Trophoblast cell (in vitro differentiated cells and primary cell): ENCODE data around the gene OSCP1.
"Not testable (repeated sequence)": the region's sequence is repeated elsewhere in the genome, so short reads cannot be mapped to it uniquely, and the experiment has no call there.

Source experiments
- DNase-seq, 2 donors: peaks; one replicate each; pipeline ENCODE4 v3.0.0-alpha.2; 2016
- H2AFZ ChIP-seq: 2 replicates; pipeline ENCODE4 v1.6.1; 2013; ENCODE audit warnings: low read length, moderate library complexity, mild to moderate bottlenecking; ENCODE audit not compliant: insufficient read depth, poor library complexity
- H2AK5ac ChIP-seq: 2 replicates; pipeline ENCODE4 v1.6.1; 2013; ENCODE audit warnings: mild to moderate bottlenecking, low read length
- H2BK120ac ChIP-seq: 2 replicates; pipeline ENCODE4 v1.6.1; 2013; ENCODE audit warnings: low read length, mild to moderate bottlenecking, moderate library complexity; ENCODE audit not compliant: insufficient read depth, poor library complexity
- H2BK12ac ChIP-seq: 2 replicates; pipeline ENCODE4 v1.6.1; 2013; ENCODE audit warnings: mild to moderate bottlenecking, low read length, moderate library complexity
- H2BK5ac ChIP-seq: 2 replicates; pipeline ENCODE4 v1.6.1; 2013; ENCODE audit warnings: low read length, low read depth, moderate library complexity, mild to moderate bottlenecking; ENCODE audit not compliant: poor library complexity
- H3K14ac ChIP-seq: 2 replicates; pipeline ENCODE4 v1.6.1; 2013; ENCODE audit warnings: mild to moderate bottlenecking, low read length
- H3K18ac ChIP-seq: 2 replicates; pipeline ENCODE4 v1.6.1; 2013; ENCODE audit warnings: mild to moderate bottlenecking, low read length
- H3K23ac ChIP-seq: 2 replicates; pipeline ENCODE4 v1.6.1; 2013; ENCODE audit warnings: low read length
- H3K27ac ChIP-seq: 2 replicates; pipeline ENCODE4 v1.5.1; 2013; ENCODE audit warnings: low read depth, mild to moderate bottlenecking, inconsistent platforms, low read length, moderate library complexity
- H3K27me3 ChIP-seq: 2 replicates; pipeline ENCODE4 v1.6.1; 2013; ENCODE audit warnings: inconsistent platforms, mild to moderate bottlenecking, low read length, moderate library complexity; ENCODE audit not compliant: insufficient read depth
- H3K36me3 ChIP-seq, 2 experiments: 1 replicate in 1 of 2; 2 replicates in 1 of 2; pipeline ENCODE4 v1.6.1; 2013; ENCODE audit warnings: low read length in 2 of 2, mild to moderate bottlenecking in 2 of 2, moderate library complexity in 1 of 2; ENCODE audit not compliant: insufficient read depth in 2 of 2, control insufficient read depth in 1 of 2
- H3K4ac ChIP-seq: 2 replicates; pipeline ENCODE4 v1.6.1; 2013; ENCODE audit warnings: low read depth, mild to moderate bottlenecking, low read length, moderate library complexity
- H3K4me1 ChIP-seq, 2 experiments: 1 replicate in 1 of 2; 2 replicates in 1 of 2; pipeline ENCODE4 v1.6.1; 2013; ENCODE audit warnings: low read length in 2 of 2, mild to moderate bottlenecking in 2 of 2, moderate library complexity in 1 of 2; ENCODE audit not compliant: insufficient read depth in 2 of 2, control insufficient read depth in 1 of 2
- H3K4me2 ChIP-seq: 2 replicates; pipeline ENCODE4 v1.6.1; 2013; ENCODE audit warnings: inconsistent platforms, mild to moderate bottlenecking, low read length, moderate library complexity
- H3K4me3 ChIP-seq: 2 replicates; pipeline ENCODE4 v1.5.1; 2013; ENCODE audit warnings: mild to moderate bottlenecking, low read depth, low read length, inconsistent platforms
- H3K79me1 ChIP-seq: one replicate; pipeline ENCODE4 v1.6.1; 2013; ENCODE audit warnings: low read length
- H3K79me2 ChIP-seq: 2 replicates; pipeline ENCODE4 v1.6.1; 2013; ENCODE audit warnings: low read length, mild to moderate bottlenecking; ENCODE audit not compliant: control insufficient read depth, insufficient read depth, poor library complexity
- H3K9ac ChIP-seq: 2 replicates; pipeline ENCODE4 v1.6.1; 2013; ENCODE audit warnings: mild to moderate bottlenecking, low read length
- H3K9me3 ChIP-seq: 2 replicates; pipeline ENCODE4 v1.6.1; 2013; ENCODE audit warnings: low read depth, mild to moderate bottlenecking, control low read depth, inconsistent platforms, low read length; ENCODE audit not compliant: insufficient read depth
- H4K12ac ChIP-seq: 2 replicates; pipeline ENCODE4 v1.6.1; 2013; ENCODE audit warnings: low read depth, mild to moderate bottlenecking, low read length, moderate library complexity
- H4K8ac ChIP-seq: 2 replicates; pipeline ENCODE4 v1.6.1; 2013; ENCODE audit warnings: low read depth, mild to moderate bottlenecking, low read length, moderate library complexity
- H4K91ac ChIP-seq: one replicate; pipeline ENCODE4 v1.6.1; 2013; ENCODE audit warnings: low read depth, mild to moderate bottlenecking, low read length, moderate library complexity
- WGBS: extraction: QIAGEN DNeasy Blood & Tissue Kit; methylation state at CpG from one replicate; pipeline ENCODE4 v1.1.7; 2013; ENCODE audit warnings: missing lambda C conversion rate; ENCODE audit not compliant: insufficient read length, insufficient coverage; ENCODE audit errors: extremely low coverage; 5-methylcytosine and 5-hydroxymethylcytosine counted together

Gene OSCP1

GRCh38 chr1:36492491-36492890 is 42.2 kb upstream of the OSCP1 start:
- peaks cover 0 to 4% of the 10 kb centered on the region in 2 experiments for H3K4me1 ChIP-seq
- no peak overlapping the region for H4K91ac ChIP-seq
- H3K79me1 ChIP-seq: peaks cover 4% of the 10 kb centered on the region
- no peak overlapping the region for H3K4ac ChIP-seq
- no peak overlapping the region for H4K12ac ChIP-seq
- DNase-seq: no peak
- H3K9ac ChIP-seq: no peak overlapping the region
- no peaks in the 10 kb centered on the region for H3K36me3 ChIP-seq
- no peak overlapping the region for H3K4me2 ChIP-seq
- H4K8ac ChIP-seq: no peak overlapping the region
- WGBS: no CpG with 5 or more reads among the region's 9 CpGs
- no peak overlapping the region for H2AFZ ChIP-seq
- H2BK120ac ChIP-seq: no peak overlapping the region
- no peak overlapping the region for H3K18ac ChIP-seq
- no peaks in the 10 kb centered on the region for H3K27me3 ChIP-seq
- H3K23ac ChIP-seq: no peak overlapping the region
- H2AK5ac ChIP-seq: no peak overlapping the region
- H3K14ac ChIP-seq: no peak overlapping the region
- H2BK5ac ChIP-seq: no peak overlapping the region
- no peak overlapping the region for H3K4me3 ChIP-seq
- H2BK12ac ChIP-seq: no peak overlapping the region
- no peaks in the 10 kb centered on the region for H3K9me3 ChIP-seq
- H3K79me2 ChIP-seq: peaks cover 3% of the 10 kb centered on the region
- no peak overlapping the region for H3K27ac ChIP-seq

- H2AFZ ChIP-seq, H3K9ac ChIP-seq, H2BK12ac ChIP-seq, H3K27ac ChIP-seq, H2AK5ac ChIP-seq, H2BK120ac ChIP-seq, H4K8ac ChIP-seq, H3K79me1 ChIP-seq, DNase-seq, H3K4me3 ChIP-seq, H3K4ac ChIP-seq, H3K4me2 ChIP-seq, H3K14ac ChIP-seq, H3K4me1 ChIP-seq, H3K18ac ChIP-seq, H3K79me2 ChIP-seq, H3K36me3 ChIP-seq, H3K9me3 ChIP-seq, H3K23ac ChIP-seq, H2BK5ac ChIP-seq, H4K12ac ChIP-seq, H3K27me3 ChIP-seq, H4K91ac ChIP-seq: not testable (repeated sequence)
- WGBS: no CpG with 5 or more reads among the region's 10 CpGs
These were observed 39.2 kb upstream of the OSCP1 start for GRCh38 chr1:36489258-36490051.

- peak overlapping the region; percentile 17 for H3K18ac ChIP-seq
These were observed 37.7 kb upstream of the OSCP1 start for GRCh38 chr1:36487906-36488305.

GRCh38 chr1:36487336-36487725 is 37.1 kb upstream of the OSCP1 start:
- H2AK5ac ChIP-seq, DNase-seq, H3K23ac ChIP-seq, H3K36me3 ChIP-seq, H2BK12ac ChIP-seq, H4K8ac ChIP-seq, H3K27me3 ChIP-seq, H3K4ac ChIP-seq, H3K18ac ChIP-seq, H2AFZ ChIP-seq, H3K4me2 ChIP-seq, H3K9me3 ChIP-seq, H4K12ac ChIP-seq, H3K79me2 ChIP-seq, H2BK5ac ChIP-seq, H3K9ac ChIP-seq, H3K4me3 ChIP-seq, H3K14ac ChIP-seq: not testable (repeated sequence)
- H3K79me1 ChIP-seq: peaks cover 14% of the 10 kb centered on the region
- WGBS: no CpG with 5 or more reads among the region's 9 CpGs
- H4K91ac ChIP-seq: peak overlapping the region; percentile 67
- peak overlapping the region; percentile 67 for H2BK120ac ChIP-seq
- peak overlapping the region; percentile 46 for H3K27ac ChIP-seq
- peaks cover 8 to 12% of the 10 kb centered on the region in 2 experiments for H3K4me1 ChIP-seq

More at GRCh38 chr1:36487906-36488305, 37.7 kb upstream of the OSCP1 start:
- Histone ChIP-seq H2AFZ (no peak overlapping the region), H3K4me3 (no peak overlapping the region), H3K14ac (peak overlapping the region; percentile 15), H2BK12ac (peak overlapping the region; percentile 7), H2BK5ac (peak overlapping the region; percentile 59), H3K9me3 (peaks cover 1% of the 10 kb centered on the region), H3K79me2 (peaks cover 3% of the 10 kb centered on the region), H3K9ac (no peak overlapping the region), H3K4ac (no peak overlapping the region), H4K8ac (peak overlapping the region; percentile 34), H3K79me1 (peaks cover 9% of the 10 kb centered on the region), H3K36me3 (no peaks in the 10 kb centered on the region), H4K91ac (peak overlapping the region; percentile 67), H3K4me2 (no peak overlapping the region), H3K23ac (no peak overlapping the region), H4K12ac (no peak overlapping the region), H3K27ac (peak overlapping the region; percentile 46), H3K4me1 (peaks cover 2 to 6% of the 10 kb centered on the region in 2 experiments), H3K27me3 (no peaks in the 10 kb centered on the region), H2AK5ac (peak overlapping the region; percentile 61), H2BK120ac (peak overlapping the region; percentile 67)
- WGBS: no CpG with 5 or more reads among the region's 3 CpGs
- no peak for DNase-seq
